Activated CD4-positive, alpha-beta T cell treated with anti-CD3 and anti-CD28 coated beads, Interleukin-2, amount 50 U/mL, for 16 hours (primary cell): Measurements from ENCODE around the gene DUSP2.
A peak's percentile ranks its signal among the peaks of the same experiment; 100 is the strongest.

Source experiments
- DNase-seq: peaks from one replicate; pipeline ENCODE4 v3.0.0-alpha.2; 2020

The DUSP2 gene

DNA sequence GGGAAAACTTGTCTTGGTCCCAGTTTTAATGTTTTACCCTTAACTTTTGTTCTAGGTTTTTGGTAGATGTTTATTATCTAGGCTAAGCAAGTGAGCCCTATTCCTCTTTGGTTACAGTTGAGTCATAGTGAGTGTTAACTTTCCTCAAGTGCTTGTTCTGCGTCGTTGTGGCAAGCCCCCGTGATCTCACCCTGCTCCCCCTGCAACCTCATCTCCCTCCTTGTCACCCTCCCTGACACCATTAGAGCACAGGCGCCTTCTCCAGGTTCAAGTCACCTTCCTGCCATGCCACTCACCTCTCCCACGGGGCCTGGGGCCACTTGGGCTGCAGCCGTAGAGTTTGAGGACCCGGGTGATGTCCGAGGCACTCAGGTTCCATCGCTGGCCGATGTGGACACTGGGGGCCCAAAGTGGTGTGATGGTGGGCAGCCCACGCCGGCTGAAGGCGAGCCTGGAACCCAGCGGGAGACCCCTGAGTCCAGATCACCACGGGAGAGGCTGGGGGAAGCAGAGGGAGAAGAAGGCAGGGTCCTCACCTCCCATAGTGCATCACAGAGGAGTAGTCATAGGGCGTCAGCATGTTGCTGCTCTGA, 15.6 kb downstream of the DUSP2 start:
- no peak for DNase-seq

DNA sequence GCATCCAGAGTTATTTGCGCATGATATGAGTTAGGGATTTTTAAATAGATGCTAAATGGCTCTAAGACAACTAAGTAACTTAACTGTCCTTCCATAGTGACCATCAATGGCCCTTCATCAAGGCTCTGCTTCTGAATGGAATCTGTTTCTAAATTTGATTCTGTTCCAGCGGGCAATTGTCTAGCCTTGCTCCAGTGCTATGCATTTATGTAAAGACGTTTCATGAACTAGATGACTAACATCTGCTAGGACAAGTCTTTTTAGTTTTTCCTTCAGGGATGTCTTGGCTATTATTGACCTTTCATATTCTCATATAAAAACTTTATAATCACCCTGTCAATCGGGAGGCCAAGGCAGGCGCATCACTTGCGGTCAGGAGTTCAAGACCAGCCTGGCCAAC, 16.8 kb downstream of the DUSP2 start:
- no peak for DNase-seq

DNA sequence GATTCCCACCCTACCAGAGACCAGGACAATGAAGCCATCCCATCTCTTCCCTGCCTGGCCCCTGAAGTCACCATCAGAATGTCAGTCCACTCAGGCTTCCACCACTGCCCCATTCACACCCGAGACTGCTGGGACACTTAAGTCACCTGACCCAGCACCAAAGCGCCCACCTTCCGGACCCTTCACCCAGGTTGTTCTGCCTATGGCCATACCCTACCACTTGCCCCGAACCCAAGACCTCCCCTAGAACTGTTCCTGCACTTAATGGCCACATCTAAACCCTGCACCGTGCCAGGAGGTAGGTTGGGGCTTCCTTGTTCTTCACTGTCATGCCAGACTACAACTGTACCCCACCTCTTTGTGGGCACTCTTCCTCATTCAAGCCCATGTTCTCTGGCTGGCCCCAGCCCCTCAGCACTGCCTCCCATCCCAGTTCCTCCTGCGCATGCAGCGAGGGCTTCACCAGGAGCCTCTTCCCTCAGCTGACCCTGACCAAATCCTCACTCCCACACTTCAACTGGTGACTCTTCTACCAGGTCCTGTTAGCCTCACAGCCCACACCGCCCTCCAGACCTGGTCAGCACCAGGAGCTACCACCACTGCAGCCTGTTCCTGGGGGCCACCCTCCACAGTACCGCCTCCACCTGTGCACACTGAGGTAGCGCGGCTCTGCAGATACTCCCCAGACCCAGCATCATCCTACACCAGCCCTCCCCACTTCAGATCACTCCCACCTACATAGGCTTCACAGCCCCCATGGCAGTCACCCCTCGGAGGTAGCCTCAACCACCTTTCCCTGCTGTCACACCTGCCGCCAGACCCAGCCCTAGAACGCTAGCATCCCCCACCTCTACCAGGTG, 20.6 kb downstream of the DUSP2 start:
- DNase-seq = no peak

DNA sequence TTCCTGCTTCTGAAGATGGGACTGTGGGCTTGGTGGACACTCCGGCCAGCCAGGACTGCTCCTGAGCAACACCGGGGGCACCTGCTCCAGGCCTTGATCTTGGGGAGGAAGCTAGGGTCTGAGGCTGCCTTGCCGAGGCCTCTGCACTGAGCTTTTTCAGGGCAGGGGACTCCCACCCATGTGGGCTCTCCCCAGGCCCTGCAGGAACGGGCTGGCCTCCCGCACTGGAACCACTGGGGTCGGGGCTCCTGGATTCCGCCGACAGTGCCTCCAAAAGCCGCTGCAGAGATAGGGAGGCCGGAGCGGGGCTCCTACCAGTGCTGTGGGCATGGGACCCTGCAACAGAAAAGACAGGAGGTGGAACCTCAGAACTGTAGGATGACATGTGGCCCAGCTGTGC, 21.3 kb downstream of the DUSP2 start:
- no peak for DNase-seq

DNA sequence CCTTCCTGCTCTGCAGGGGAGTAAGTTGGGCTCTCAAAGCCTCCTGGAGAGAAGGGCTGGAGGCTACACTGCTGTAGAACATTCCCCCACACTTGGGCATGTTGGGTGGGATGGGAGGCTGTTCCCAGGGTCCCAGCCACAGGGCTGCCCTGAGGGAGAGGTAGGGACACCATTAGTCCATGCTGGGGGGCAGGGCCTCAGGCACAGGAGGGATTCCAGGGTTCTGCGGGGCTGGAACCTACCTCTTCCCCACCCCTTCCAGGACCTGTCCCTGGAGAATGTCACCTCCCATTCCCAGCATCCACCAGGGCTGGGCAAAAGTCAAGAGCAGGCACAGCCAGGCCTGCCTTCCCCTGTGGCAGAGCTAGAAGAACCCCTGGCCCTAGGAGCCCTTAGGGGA, 21.9 kb downstream of the DUSP2 start:
- no peak for DNase-seq

DNA sequence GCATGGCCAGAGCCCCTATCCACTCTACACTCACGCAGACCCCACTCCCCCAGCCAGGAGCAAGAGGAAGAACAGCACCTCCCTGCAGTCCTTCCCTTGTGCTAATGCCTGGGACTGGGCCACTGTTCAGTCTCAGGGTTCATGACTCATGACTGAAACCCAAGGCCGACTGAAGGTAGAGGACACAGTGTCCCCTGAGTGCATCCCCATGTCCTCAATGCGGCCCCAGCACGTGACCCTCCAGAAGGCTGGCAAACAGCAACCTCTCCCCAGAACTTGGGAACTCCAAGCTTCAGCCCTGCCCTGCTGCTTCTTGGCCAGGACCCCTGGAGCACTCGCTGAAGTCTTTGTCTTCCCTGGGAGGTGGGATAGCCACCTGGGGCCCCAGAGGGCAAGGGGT, 22.8 kb downstream of the DUSP2 start:
- DNase-seq = no peak

DNA sequence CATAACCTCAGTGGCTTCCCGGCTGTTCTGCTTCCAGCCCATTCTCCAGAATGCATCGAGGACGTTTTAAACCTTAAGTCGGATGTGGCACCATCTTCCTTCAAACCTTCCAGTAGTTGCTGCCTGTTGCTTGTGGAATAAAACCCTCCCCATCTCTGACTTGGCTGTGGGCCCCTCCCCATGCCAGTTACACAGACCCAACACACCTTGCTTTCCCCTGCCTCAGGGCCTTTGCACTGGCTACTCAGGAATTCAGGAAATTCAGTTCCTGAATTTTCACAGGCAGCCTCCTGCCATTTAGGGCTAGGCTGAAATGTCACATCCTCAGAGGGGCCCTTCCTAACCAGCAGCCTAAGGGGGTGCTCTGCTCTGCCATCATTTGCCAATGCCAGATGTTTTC, 23.8 kb downstream of the DUSP2 start:
- no peak for DNase-seq

DNA sequence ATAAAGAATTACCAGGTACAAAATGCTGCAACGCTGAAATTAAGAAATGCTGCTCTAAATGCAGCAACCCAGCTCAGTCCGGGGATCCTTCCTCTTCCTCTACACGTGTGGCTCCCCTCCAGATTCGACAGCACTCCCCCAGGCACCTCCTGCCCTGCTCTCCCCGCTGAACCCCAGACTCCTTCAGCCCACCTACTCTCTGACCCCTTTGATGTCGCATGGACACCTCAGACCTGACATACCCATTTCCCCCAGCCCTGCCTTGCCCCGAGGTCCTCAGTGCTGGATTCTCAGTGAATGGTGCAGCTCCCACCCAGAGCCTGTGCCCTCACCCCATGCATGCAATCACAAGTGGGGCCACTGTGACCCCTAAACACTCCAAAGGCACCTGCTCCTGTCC, 24.2 kb downstream of the DUSP2 start:
- DNase-seq = no peak

DNA sequence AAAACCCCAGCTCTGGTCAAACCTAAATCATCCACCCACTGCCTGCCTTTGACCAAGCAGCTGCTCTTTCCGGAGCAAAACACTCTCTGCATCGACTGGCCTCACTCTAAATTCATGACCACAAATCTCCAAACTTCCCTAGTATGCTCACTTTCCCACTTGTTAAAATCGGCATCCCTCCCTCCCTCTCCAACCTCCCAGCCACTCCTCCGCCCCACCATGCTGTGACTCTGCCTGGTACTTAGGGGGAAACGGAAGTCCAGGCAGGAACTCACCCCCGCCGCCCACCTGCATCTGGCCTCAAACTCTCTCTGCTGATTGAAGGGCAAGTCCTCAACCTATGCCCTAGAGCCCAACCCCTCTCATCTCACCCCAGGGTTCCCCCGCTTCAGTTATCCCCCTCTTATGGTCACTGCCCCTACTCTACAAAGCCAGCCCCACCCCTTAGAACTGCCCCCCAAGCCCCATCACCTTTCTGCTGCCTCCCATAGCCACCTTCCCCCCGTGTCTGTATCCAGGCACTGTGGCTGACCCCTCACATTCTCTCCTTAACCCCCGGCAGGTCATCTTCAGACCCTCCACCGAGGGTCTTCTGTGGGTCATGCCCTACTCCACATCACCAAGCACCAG, 25.0 kb downstream of the DUSP2 start:
- no peak for DNase-seq

DNA sequence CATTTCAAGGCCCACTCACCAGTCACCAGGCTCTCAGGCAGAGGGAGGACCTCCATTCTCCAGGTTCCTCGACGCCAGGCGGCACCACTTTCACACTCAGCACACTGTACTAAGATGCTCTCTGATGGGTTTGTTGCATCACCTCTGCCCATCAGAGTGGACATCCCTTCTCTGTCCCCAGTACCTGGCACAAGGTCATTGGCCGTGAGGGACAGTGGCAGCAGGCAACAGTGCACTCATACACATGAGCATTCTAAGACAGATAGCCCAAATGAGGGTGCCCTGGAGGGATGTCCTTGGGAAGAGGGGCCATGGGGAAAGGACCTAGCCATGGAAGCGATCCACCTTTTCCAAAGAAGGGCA, 25.9 kb downstream of the DUSP2 start:
- no peak for DNase-seq

DNA sequence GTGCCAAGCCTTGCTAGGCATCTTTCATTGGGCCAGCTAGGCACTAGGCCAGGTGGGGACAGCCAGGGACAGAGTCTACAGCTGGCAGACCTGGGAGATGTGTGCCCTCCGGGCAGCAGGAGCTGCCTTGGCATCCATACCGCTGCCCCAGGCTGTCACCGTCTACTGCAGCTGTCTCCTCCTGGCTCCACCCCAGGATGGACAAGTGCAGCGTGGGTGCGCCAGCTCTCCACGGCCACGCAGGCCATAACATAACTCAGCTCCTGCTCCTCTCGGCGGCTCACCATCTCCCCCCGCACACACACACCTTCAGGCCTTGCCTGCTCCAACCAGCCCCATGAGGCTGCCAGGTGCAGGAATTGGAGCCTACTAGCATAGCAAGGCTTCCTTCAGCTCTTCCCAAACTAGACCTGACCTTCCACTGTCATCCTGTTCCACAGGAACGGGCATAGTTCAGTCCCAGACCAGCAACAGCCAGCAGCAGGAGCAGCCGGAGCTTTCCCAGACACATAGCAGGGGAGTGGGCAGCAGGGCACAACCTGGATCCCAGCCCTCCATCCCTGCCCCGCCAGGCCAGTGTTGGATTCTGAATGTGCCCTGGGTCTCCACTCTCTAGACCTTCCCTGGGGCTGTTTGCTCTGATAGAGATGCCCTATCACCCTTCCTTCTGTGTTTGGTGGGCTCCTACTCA, 26.4 kb downstream of the DUSP2 start:
- DNase-seq = no peak

DNA sequence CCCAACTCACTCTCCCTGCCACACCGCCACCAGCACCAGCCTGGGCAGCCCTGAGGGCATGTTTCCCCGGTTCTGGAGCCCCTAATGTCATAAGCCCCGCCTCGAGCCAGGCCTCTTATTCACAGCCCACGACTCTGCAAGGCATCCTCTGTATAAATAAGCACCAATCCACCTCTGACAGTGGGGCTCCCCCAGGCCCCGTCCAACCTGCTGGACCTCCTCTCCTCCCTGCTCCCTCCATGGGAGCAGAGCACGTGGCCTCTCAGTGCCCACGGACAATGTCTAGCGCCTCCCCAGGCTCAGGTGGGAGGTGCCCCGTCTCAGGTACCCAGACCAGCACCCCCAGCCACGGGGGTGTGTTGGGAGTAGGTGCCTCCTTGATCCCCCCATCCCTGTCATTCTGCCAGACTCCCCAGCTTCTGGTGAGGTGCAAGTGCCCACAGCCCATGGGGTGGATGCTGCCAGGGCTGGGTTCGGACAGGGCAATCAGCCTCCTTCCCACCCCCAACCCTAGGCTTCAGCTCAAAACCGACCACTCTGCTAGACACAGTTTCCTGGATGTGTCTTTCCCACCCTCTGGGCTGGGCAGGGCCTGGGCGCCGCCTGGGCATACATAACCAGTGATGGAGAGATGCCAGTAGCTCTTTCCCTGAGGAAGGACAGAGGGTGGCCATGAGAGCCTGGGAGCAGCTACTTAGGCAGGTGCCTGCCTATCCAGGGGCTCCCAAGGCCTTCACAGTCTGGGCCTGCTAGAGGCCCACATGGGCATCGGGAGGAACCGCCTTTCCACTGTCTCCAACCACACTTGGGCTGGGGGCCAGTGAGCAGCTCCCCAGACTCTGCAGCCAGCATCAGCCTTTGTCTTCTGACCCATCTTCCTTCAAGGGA, 27.3 kb downstream of the DUSP2 start:
- DNase-seq = no peak

DNA sequence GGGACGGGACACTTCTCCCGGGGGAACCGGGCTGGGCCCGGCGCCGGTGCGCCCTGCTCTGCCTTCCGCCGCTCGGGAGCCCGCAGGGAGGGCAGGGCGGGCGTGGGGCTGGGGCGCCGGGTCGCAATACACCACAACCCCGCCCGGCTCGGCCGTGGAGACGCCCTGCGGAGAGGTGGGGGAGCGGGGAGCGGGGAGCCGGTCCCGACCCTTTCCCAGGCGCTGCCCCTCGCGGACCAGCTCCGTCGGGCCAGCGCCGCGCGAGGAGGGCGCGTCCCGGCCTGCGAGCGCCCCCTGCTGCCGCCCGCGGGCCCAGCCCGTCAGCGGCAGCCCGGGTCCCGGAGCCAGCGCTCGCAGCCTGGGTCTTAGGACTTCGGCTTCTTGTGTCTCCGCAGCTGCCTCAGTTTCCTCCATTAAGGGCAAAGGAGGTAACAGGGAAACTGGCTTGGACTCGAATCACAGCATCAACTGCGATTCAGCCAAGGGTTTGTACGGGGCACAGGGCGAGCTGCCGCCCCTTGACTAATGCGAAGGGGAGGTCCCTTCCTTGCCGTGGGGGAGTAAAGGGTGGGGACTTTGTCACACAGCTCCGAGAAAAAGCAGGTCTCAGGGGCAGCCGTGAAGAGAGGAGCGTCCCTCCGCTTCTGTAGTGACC, 28.2 kb downstream of the DUSP2 start:
- peak; percentile 54 for DNase-seq

DNA sequence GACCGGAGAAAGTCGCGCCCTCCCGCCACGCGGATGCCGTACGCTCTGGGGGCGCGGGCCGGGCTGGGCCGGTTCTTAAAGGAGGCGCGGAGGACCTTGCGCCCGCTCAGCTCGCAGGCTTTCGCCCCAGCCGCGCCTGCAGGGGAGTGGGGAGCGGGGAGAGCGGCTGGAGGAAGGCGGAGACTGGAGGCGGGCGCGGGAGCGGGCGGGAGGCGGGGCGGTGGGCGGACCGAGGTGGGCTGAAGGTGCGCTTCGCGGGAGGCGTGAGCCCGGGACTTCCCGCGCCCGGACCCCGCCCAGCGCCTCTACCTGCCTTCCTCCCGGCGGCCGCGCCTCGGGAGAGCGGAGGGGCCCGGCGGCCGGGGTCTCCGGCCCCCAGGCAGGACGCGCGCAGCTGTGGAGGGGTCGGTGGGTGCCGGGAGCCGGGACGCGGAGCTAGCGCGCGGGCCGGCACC, 28.8 kb downstream of the DUSP2 start, which contains the start of gene ADRA2B:
Gene ADRA2B (minus strand): TSS at position 148 of the 455 bp plus-strand sequence. CDS start 422 bp downstream, outside the sequence.
- DNase-seq = peak; percentile 77

DNA sequence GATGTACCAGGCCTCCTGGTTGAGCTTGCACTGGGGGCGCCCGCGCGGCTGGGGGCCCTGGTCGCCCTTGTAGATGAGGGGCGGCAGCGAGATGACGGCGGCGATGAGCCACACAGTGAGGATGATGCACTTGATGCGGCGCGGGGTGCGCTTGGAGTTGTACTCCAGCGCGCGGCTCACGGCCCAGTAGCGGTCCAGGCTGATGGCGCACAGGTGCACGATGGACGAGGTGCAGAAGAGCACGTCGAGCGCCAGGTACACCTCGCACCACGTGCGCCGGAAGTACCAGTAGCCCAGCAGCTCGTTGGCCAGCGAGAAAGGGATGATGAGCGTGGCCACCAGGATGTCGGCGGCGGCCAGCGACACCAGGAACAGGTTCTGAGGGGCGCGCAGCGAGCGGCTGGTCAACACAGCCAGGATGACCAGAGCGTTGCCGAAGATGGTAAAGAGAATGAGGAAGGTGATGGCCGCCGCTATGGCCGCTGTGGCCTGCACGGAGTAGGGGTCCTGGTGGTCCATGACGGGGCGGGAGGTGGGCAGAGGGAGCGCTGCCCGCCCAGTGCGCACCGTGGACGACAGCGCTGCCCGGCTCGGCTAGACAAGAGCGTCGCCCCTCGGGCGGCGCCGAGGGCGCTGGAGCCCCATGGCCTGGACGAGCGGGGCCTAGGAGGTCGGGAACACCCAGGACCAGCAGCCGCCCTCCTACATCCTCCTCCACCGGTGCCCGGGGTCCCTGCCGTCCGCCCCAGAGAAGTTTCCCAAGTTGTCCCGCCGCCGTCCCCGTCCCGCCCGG, 29.4 kb downstream of the DUSP2 start:
- no peak for DNase-seq

DNA sequence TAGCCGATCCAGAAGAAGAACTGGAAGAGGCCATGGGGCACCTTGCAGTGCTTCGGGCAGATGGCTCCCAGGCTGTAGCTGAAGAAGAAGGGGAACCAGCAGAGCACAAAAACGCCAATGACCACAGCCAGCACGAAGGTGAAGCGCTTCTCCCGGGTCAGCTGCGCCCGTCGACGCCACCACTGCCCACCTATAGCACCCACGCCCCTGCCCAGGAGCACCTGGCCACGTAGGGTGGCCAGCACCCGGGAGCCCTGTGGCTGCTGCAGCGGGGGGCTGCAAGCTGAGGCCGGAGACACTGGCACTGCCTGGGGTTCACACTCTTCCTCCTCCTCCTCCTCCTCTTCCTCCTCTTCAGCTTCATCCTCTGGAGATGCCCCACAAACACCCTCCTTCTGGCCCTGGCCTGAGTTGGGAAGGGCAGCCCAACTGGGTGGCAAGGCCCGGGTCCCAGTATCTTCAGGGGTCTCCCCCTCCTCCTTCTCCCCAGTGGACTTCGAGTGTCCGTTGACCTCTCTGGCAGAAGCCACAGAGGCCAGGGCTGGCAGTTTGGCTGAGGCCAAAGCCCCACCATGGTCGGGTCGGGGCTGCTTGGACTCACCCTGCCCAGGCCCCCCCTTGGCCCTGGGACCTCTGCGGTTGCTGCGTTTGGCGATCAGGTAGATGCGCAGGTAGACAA, 30.2 kb downstream of the DUSP2 start:
- no peak for DNase-seq

DNA sequence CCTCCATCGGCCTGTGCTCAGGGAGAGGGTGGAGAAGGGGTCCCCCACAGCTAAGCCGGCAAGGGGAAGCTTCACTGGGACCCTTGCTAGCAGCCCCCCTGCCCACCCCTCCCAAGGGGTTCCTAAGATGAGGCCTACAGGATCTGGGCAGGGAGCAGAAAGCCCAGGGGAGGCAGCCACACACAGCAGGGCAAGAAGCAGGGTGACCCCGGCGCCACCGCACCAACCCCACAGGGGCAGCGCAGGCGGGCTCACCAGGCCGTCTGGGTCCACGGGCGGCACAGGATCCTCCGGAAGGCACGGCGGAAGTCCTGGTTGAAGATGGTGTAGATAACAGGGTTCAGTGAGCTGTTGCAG, 30.7 kb downstream of the DUSP2 start:
- no peak for DNase-seq

DNA sequence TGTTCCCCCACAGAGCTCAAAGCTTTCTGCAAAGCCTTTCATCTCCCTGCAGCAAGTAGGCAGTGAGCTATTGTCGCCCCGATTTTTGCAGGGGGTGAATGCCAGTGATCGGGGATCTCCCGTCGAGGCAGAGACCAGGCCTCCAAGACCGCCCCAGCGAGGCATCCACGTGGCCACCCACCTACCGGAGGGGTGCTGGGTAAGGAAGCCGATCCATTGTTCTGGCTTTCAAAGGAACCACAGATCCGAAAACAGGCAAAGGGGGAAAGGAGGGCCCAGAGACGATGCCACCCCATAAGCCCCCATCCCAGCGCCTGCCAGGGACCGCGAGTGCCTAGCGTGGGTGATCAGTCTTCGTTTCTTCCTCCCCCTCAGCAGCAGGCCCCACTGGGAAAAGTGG, 31.3 kb downstream of the DUSP2 start:
- no peak for DNase-seq

DNA sequence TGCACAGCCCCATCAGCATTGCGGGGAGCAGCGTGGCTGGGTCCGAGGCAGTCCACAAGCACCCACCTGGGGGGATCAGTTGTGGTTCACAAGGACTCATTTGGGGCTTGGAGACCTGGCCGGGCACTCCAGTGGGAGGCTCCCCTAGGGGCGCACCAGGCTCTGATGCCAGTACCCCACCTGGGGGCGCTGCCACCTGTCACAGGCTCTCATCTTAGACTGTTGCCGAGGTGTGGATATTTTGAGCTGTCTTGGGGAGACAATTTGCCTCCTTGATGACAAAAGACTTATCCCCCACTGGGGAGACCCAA, 31.9 kb downstream of the DUSP2 start:
- DNase-seq = no peak

DNA sequence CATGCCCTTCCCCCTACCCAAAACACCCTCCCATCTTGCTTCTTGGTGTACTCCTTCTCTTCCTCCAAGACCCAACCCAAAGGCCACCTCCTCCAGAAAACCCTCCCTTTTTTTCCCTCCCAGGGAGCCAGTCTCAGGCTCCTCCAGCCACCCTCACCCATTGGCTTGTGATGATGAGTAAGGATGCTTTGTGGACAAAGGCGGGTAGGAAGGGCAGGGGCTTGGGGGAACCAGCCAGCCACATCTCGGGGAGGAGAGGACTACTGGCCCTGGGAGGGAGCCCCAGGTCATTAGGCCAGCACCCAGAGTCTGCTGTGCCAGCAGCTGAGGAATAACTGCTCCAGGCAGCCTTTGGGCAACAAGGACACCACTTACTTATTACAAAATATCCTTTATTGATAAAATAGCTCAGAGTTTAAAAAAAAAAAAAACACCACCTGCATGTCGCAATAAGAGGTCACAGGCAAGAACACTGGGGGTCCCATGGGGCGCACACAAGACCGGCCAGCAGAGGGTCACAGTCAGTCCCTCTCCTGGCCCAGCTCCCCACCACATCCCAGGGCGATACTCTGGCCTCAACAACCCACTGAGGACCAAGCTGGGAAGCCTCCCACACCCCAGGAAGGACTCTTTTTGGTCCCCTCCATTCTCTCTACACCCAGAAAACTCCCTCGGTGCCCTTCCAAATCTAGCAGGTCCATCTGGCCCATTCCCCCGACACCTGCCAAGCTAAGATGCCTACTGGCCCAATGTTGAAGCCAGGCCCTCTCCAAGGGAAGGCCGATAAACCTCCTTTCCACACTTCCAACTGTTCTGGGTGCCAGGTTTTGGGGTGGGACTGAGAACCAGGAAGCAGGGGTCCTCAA, 32.5 kb downstream of the DUSP2 start:
- DNase-seq = no peak
